H1 (cell line): ENCODE data around the gene MRPS25. TPM values are rescaled to one million over a fixed set of nuclear protein-coding genes. Genes with fewer than 3 reads are reported as not detected.

Experiments used
- CTCF ChIA-PET: fragments of 300-600 bp; sonication (Branson Sonifier 250); formaldehyde crosslinking; loops from one replicate; lab custom pipeline; 2021; ENCODE audit not compliant: partially characterized antibody; lab: Charles Lee
- POLR2A ChIA-PET: fragments of 300-600 bp; sonication (Branson Sonifier 250); formaldehyde crosslinking; loops from one replicate; lab custom pipeline; 2021; ENCODE audit warnings: inconsistent platforms; ENCODE audit not compliant: partially characterized antibody; lab: Charles Lee
- DNase-seq, 2 experiments: peaks; one replicate each; pipeline versions ENCODE4 v3.0.0 to v3.0.0-alpha.2; 2010 to 2022; ENCODE audit warnings: low spot score in 2 of 2, low read depth in 1 of 2, mixed read lengths in 1 of 2
- FAIRE-seq: peaks from 2 replicates; lab custom pipeline; 2011; peaks lifted over from hg19 to GRCh38; lab: Jason Lieb, UNC
- H2AFZ ChIP-seq: 2 replicates; pipeline ENCODE4 v1.8.1; 2012; ENCODE audit warnings: low read length, inconsistent platforms
- H2AK5ac ChIP-seq: 2 replicates; pipeline ENCODE4 v1.6.1; 2013; ENCODE audit warnings: low read depth, low read length
- H2BK120ac ChIP-seq: replicated peaks from 2 replicates; pipeline ENCODE3; 2013; ENCODE audit warnings: low read depth, low read length, inconsistent platforms
- H2BK12ac ChIP-seq: 2 replicates; pipeline ENCODE4 v1.6.1; 2013; ENCODE audit warnings: low read depth, low read length
- H2BK15ac ChIP-seq: 2 replicates; pipeline ENCODE4 v1.6.1; 2013; ENCODE audit warnings: low read length
- H2BK20ac ChIP-seq: 2 replicates; pipeline ENCODE4 v1.6.1; 2013; ENCODE audit warnings: low read length
- H2BK5ac ChIP-seq: 2 replicates; pipeline ENCODE4 v1.6.1; 2013; ENCODE audit warnings: low read depth, low read length
- H3K14ac ChIP-seq: 2 replicates; pipeline ENCODE4 v1.6.1; 2013; ENCODE audit warnings: inconsistent platforms; ENCODE audit not compliant: insufficient read length
- H3K18ac ChIP-seq: 2 replicates; pipeline ENCODE4 v1.6.1; 2013; ENCODE audit warnings: low read length; ENCODE audit errors: extremely low read depth
- H3K23ac ChIP-seq: 2 replicates; pipeline ENCODE4 v1.6.1; 2013; ENCODE audit warnings: inconsistent platforms; ENCODE audit not compliant: insufficient read length
- H3K23me2 ChIP-seq: 2 replicates; pipeline ENCODE4 v1.6.1; 2013; ENCODE audit warnings: low read depth, low read length
- H3K27ac ChIP-seq: 2 replicates; pipeline ENCODE4 v1.6.1; 2011; ENCODE audit warnings: low read depth, low read length, inconsistent platforms
- H3K27me3 ChIP-seq, 4 experiments: replicated peaks in 1 of 4; 1 replicate in 1 of 4; 2 replicates in 3 of 4; pipeline versions ENCODE4 v1.6.1 to v1.8.1; 2011 to 2013; ENCODE audit warnings: low read length in 3 of 4, mild to moderate bottlenecking in 3 of 4, inconsistent platforms in 2 of 4, mixed read lengths in 2 of 4, moderate library complexity in 1 of 4; ENCODE audit not compliant: control insufficient read depth in 3 of 4, insufficient read depth in 3 of 4; ENCODE audit errors: extremely low read depth in 1 of 4
- H3K36me3 ChIP-seq, 4 experiments: 2 replicates each; pipeline versions ENCODE4 v1.6.1 to v1.8.1; 2011 to 2013; ENCODE audit warnings: mild to moderate bottlenecking in 4 of 4, low read length in 3 of 4, moderate library complexity in 2 of 4, control low read depth in 1 of 4, inconsistent platforms in 1 of 4; ENCODE audit not compliant: insufficient read depth in 4 of 4, control insufficient read depth in 2 of 4
- H3K4ac ChIP-seq: replicated peaks from 2 replicates; pipeline ENCODE3; 2013; ENCODE audit warnings: low read length, low read depth, mixed read lengths, inconsistent platforms; ENCODE audit not compliant: insufficient read length
- H3K4me1 ChIP-seq, 4 experiments: replicated peaks in 1 of 4; 1 replicate in 1 of 4; 2 replicates in 3 of 4; pipeline versions ENCODE4 v1.6.1 to v1.8.1; 2011 to 2013; ENCODE audit warnings: low read length in 3 of 4, inconsistent platforms in 2 of 4, mixed read lengths in 1 of 4; ENCODE audit not compliant: insufficient read depth in 4 of 4, control insufficient read depth in 3 of 4
- H3K4me2 ChIP-seq, 2 experiments: 2 replicates each; pipeline versions ENCODE4 v1.6.1 to v1.8.1; 2011 to 2013; ENCODE audit warnings: low read depth in 2 of 2, low read length in 2 of 2, control low read depth in 1 of 2, inconsistent platforms in 1 of 2, mild to moderate bottlenecking in 1 of 2; ENCODE audit not compliant: insufficient read depth in 1 of 2
- H3K4me3 ChIP-seq, 4 experiments: fragments of 200-600, 300-600 bp in 1 of 4; sonication (generic), shearing (Covaris generic), sonication (Bioruptor Twin) in 1 of 4; 2 replicates each; pipeline versions ENCODE4 v1.5.1 to v1.8.1; 2011 to 2016; ENCODE audit warnings: low read length in 4 of 4, low read depth in 3 of 4, control low read depth in 2 of 4, inconsistent platforms in 2 of 4, mild to moderate bottlenecking in 2 of 4, mixed read lengths in 1 of 4, moderate library complexity in 1 of 4; ENCODE audit not compliant: insufficient read depth in 2 of 4; ENCODE audit errors: extremely low read depth in 1 of 4
- H3K56ac ChIP-seq: replicated peaks from 2 replicates; pipeline ENCODE3; 2013; ENCODE audit warnings: low read depth, mild to moderate bottlenecking, mixed read lengths, low read length, inconsistent platforms; ENCODE audit not compliant: insufficient read length
- H3K79me1 ChIP-seq: 2 replicates; pipeline ENCODE4 v1.6.1; 2013; ENCODE audit warnings: low read depth, low read length, control low read depth
- H3K79me2 ChIP-seq, 2 experiments: 2 replicates each; pipeline versions ENCODE4 v1.6.1 to v1.8.1; 2012 to 2013; ENCODE audit warnings: low read length in 2 of 2, mild to moderate bottlenecking in 2 of 2, inconsistent platforms in 1 of 2; ENCODE audit not compliant: insufficient read depth in 2 of 2, control insufficient read depth in 1 of 2
- H3K9ac ChIP-seq, 4 experiments: replicated peaks in 1 of 4; 1 replicate in 1 of 4; 2 replicates in 3 of 4; pipeline versions ENCODE4 v1.6.1 to v1.8.1; 2011 to 2013; ENCODE audit warnings: low read depth in 3 of 4, low read length in 3 of 4, control low read depth in 2 of 4, mild to moderate bottlenecking in 2 of 4, moderate library complexity in 2 of 4, inconsistent platforms in 1 of 4; ENCODE audit errors: extremely low read depth in 1 of 4
- H3K9me3 ChIP-seq, 2 experiments: 2 replicates each; pipeline versions ENCODE4 v1.6.1 to v1.8.1; 2012 to 2013; ENCODE audit warnings: mild to moderate bottlenecking in 2 of 2, moderate library complexity in 2 of 2, control low read depth in 1 of 2, inconsistent platforms in 1 of 2, low read depth in 1 of 2, low read length in 1 of 2, mixed read lengths in 1 of 2; ENCODE audit not compliant: insufficient read depth in 2 of 2
- H4K20me1 ChIP-seq, 2 experiments: replicated peaks in 1 of 2; 2 replicates each; pipeline versions ENCODE3 to v1.8.1; 2011 to 2013; ENCODE audit warnings: inconsistent platforms in 2 of 2, low read length in 2 of 2, mild to moderate bottlenecking in 1 of 2; ENCODE audit not compliant: insufficient read depth in 2 of 2, control insufficient read depth in 1 of 2
- H4K5ac ChIP-seq: 2 replicates; pipeline ENCODE4 v1.6.1; 2013; ENCODE audit warnings: low read length, low read depth, mixed read lengths, inconsistent platforms; ENCODE audit not compliant: insufficient read length
- H4K8ac ChIP-seq: 2 replicates; pipeline ENCODE4 v1.8.0; 2013; ENCODE audit warnings: mild to moderate bottlenecking, moderate library complexity, low read length, inconsistent platforms; ENCODE audit not compliant: insufficient read depth; ENCODE audit errors: extremely low read depth
- H4K91ac ChIP-seq: replicated peaks from 2 replicates; pipeline ENCODE3; 2013; ENCODE audit warnings: low read length, mixed read lengths, inconsistent platforms; ENCODE audit not compliant: insufficient read length
- BACH1 ChIP-seq: IDR thresholded peaks from 2 replicates; pipeline ENCODE4 v1.6.1; 2012; ENCODE audit warnings: low read length, improper control_type of control experiment
- CREB1 ChIP-seq: IDR thresholded peaks from 2 replicates; pipeline ENCODE4 v1.6.1; 2012; ENCODE audit warnings: inconsistent platforms
- CTCF ChIP-seq, 3 experiments: IDR thresholded peaks; 1 replicate in 2 of 3; 2 replicates in 1 of 3; pipeline versions ENCODE4 v1.5.1 to v1.6.1; 2011; ENCODE audit warnings: low read length in 3 of 3, mild to moderate bottlenecking in 3 of 3, inconsistent platforms in 2 of 3, low read depth in 1 of 3, moderate library complexity in 1 of 3; ENCODE audit not compliant: insufficient read depth in 1 of 3; ENCODE audit errors: control extremely low read depth in 1 of 3
- HDAC2 ChIP-seq, 2 experiments: fragments of 300-600 bp in 1 of 2; sonication (generic) in 1 of 2; IDR thresholded peaks; 2 replicates each; pipeline ENCODE4 v1.6.1; 2011 to 2012; ENCODE audit warnings: low read depth in 2 of 2, low read length in 2 of 2, mild to moderate bottlenecking in 2 of 2, moderate library complexity in 2 of 2, borderline replicate concordance in 1 of 2, inconsistent platforms in 1 of 2
- MAX ChIP-seq: IDR thresholded peaks from 2 replicates; pipeline ENCODE4 v1.6.1; 2012; ENCODE audit warnings: inconsistent platforms
- RAD21 ChIP-seq, 2 experiments: IDR thresholded peaks in 1 of 2; conservative IDR thresholded peaks in 1 of 2; 2 replicates each; pipeline ENCODE4 v1.6.1; 2011; ENCODE audit warnings: low read depth in 2 of 2, low read length in 2 of 2, improper control_type of control experiment in 1 of 2, inconsistent platforms in 1 of 2, mild to moderate bottlenecking in 1 of 2, moderate library complexity in 1 of 2
- RBBP5 ChIP-seq: IDR thresholded peaks from 2 replicates; pipeline ENCODE4 v1.7.1; 2012; ENCODE audit warnings: low read depth, mild to moderate bottlenecking, inconsistent platforms, low read length, moderate library complexity, borderline replicate concordance
- SAP30 ChIP-seq: fragments of 300-600 bp; sonication (generic); IDR thresholded peaks from 2 replicates; pipeline ENCODE4 v1.7.1; 2012; ENCODE audit warnings: low read length, moderate library complexity, mild to moderate bottlenecking, inconsistent platforms; ENCODE audit not compliant: insufficient read depth, insufficient replicate concordance
- TCF12 ChIP-seq: IDR thresholded peaks from 2 replicates; pipeline ENCODE4 v1.6.1; 2011; ENCODE audit warnings: low read depth, mild to moderate bottlenecking, low read length
- YY1 ChIP-seq: IDR thresholded peaks from 2 replicates; pipeline ENCODE4 v1.6.1; 2011; ENCODE audit warnings: low read depth, mild to moderate bottlenecking, low read length
- WGBS, 2 experiments: shearing (Covaris generic) in 1 of 2; methylation state at CpG; one replicate each; pipeline versions ENCODE4 v1.1.6 to v1.1.7; 2013 to 2015; ENCODE audit warnings: low lambda C conversion rate in 2 of 2, mixed read lengths in 2 of 2, inconsistent platforms in 1 of 2, low coverage in 1 of 2, missing lambda C conversion rate in 1 of 2; ENCODE audit not compliant: insufficient replicate concordance in 2 of 2, insufficient coverage in 1 of 2, insufficient read length in 1 of 2; ENCODE audit errors: extremely low coverage in 1 of 2, missing lambda C conversion rate in 1 of 2; 5-methylcytosine and 5-hydroxymethylcytosine counted together
- polyA plus RNA-seq, 7 experiments: library from polyadenylated mRNA; depleted of rRNA in 3 of 7; stranded (reverse) in 5 of 7; unstranded in 2 of 7; fragments of >200 nt in 5 of 7; fragments of 200-250 nt in 2 of 7; gene quantifications; 1 replicate in 5 of 7; 2 replicates in 1 of 7; 4 replicates in 1 of 7; pipeline versions ENCODE4 v1.2.1 to v1.2.3, GENCODE V29; 2011 to 2013; ENCODE audit warnings: missing spikeins in 2 of 7, mixed read lengths in 2 of 7
- total RNA-seq: library from RNA; stranded (reverse); fragmentation: NEBNext Ultra II Directional; extraction: Animal tissue kit (Norgen Biotek cat#: 25700); gene quantifications from 2 replicates; pipeline ENCODE4 v1.2.1, GENCODE V29; 2021

MRPS25 gene
- total and polyA plus RNA-seq, 2 of the 8 experiments (the other 6 are each of a cell fraction or from before 2014, with no cell fraction given): 23.0 to 56.5 TPM

GRCh38 chr3:15108082-15108545 lies 43.0 kb upstream of the MRPS25 start:
- Histone ChIP-seq H2BK20ac (no peak overlapping the region), H3K79me1 (no peaks in the 10 kb centered on the region), H3K4me1 (no peaks in the 10 kb centered on the region; a peak in 1 of 7 replicates), H3K79me2 (no peaks in the 10 kb centered on the region), H3K9ac (no peak overlapping the region), H3K14ac (no peak overlapping the region), H3K4ac (no peak overlapping the region), H3K27me3 (no peaks in the 10 kb centered on the region), H2BK15ac (no peak overlapping the region), H3K9me3 (no peaks in the 10 kb centered on the region), H2AK5ac (no peak overlapping the region), H4K20me1 (no peaks in the 10 kb centered on the region), H3K56ac (no peak overlapping the region), H4K5ac (no peak overlapping the region), H2BK12ac (no peak overlapping the region), H2BK5ac (no peak overlapping the region), H3K4me2 (no peak overlapping the region), H3K4me3 (no peak overlapping the region), H3K23ac (no peak overlapping the region), H4K8ac (no peak overlapping the region), H3K27ac (no peak overlapping the region), H3K23me2 (no peaks in the 10 kb centered on the region), H2AFZ (peak overlapping the region; percentile 90; the same call in 1 of the 2 replicates), H3K36me3 (no peaks in the 10 kb centered on the region), H4K91ac (no peak overlapping the region), H3K18ac (no peak overlapping the region), H2BK120ac (no peak overlapping the region)
- POLR2A ChIA-PET: interaction anchor here (0.9 to 1.0 kb wide), 3 partner anchors 9 to 204 kb away, joined by 3 read pairs; partner anchors contain the start of genes CAPN7 and RBSN
- DNase-seq (peak; percentile 68 to 91), FAIRE-seq (no peak)
- TF ChIP-seq YY1 (no peak), BACH1 (no peak), MAX (peak; percentile 34; the same call in 1 of the 2 replicates), RAD21 (IDR thresholded peaks at IDR 0.05 in 1 of 2, conservative IDR thresholded peaks at IDR 0.05 in 1 of 2; ENCODE audit: low read depth in 2 of 2, low read length in 2 of 2) (peak; percentile 92 to 95), CTCF (IDR thresholded peaks at IDR 0.05; ENCODE audit: control extremely low read depth in 1 of 3, insufficient read depth in 1 of 3, low read depth in 1 of 3, low read length in 3 of 3) (peak; percentile 88 to 93 (median 89)), RBBP5 (no peak), SAP30 (no peak), TCF12 (no peak), CREB1 (peak; percentile 14; the same call in 1 of the 2 replicates), HDAC2 (IDR thresholded peaks at IDR 0.05; ENCODE audit: borderline replicate concordance in 1 of 2, low read depth in 2 of 2, low read length in 2 of 2) (no peak)
- WGBS, 2 experiments: 24% methylated on average over 11 of the region's 11 CpGs; no CpG with 5 or more reads in 1 of the 2 experiments
- CTCF ChIA-PET: interaction anchor here (0.5 to 7.9 kb wide), 37 partner anchors 9 to 721 kb away, joined by 3 to 92 read pairs (median 4); partner anchors contain the start of genes CAPN7 and RBSN
